Erythroblast (primary cell): ENCODE measurements around the gene APOL4.
"Not testable (repeated sequence)": the region's sequence is repeated elsewhere in the genome, so short reads cannot be mapped to it uniquely, and the experiment has no call there.

ENCODE experiments used
- DNase-seq, 2 experiments: peaks; one replicate each; lab custom pipeline; 2025; lab: John Stamatoyannopoulos, UW
- GATA1 ChIP-seq: IDR thresholded peaks from 2 replicates; pipeline ENCODE4 v1.6.1; 2011; ENCODE audit warnings: low read depth, mild to moderate bottlenecking, control low read depth, low read length, moderate library complexity
- POLR2A ChIP-seq: IDR thresholded peaks from 2 replicates; pipeline ENCODE4 v1.6.1; 2011; ENCODE audit warnings: mild to moderate bottlenecking, low read length

The APOL4 gene

GRCh38 chr22:36201630-36202319, at the start of gene APOL4:
APOL4 (minus strand) TSS chr22:36201809; CDS start chr22:36201734, 75 bp downstream.
- TF ChIP-seq POLR2A (peak; percentile 88), GATA1 (no peak)
- peak; percentile 91 to 92 for DNase-seq

- DNase-seq, result not testable (repeated sequence)
These were observed 48.8 kb upstream of the APOL4 start for GRCh38 chr22:36250292-36250960.

- TF ChIP-seq GATA1, result no peak
- no peak for TF ChIP-seq POLR2A
These were observed 47.6 kb upstream of the APOL4 start for GRCh38 chr22:36249160-36249559.

GRCh38 chr22:36247955-36248354, 46.3 kb upstream of the APOL4 start:
- DNase-seq, result peak; percentile 22 to 72
- TF ChIP-seq POLR2A, result no peak
- TF ChIP-seq GATA1, result no peak

More at GRCh38 chr22:36249160-36249559, 47.6 kb upstream of the APOL4 start:
- DNase-seq, result no peak

DNA sequence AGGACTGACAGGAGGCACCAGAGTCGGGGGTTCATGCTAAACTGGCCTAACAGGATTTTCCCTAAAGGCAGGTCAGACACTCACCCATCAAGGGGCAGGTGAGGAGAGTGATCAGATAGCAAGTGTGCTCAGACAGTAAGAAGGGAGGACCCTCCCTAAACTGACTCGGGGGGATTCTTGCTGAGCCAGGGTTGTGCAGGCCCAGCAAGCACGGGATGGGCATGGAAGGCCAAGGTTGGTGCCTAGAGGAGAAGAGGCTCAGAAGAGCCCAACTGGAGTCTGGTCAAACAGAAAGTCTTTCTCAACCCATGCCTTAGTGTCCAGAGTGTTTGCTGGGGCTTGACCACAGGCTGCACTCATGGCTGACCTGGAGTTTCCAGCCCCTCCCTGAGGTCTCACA, 45.1 kb upstream of the APOL4 start:
- TF ChIP-seq GATA1 (no peak), POLR2A (no peak)
- DNase-seq, result no peak

GRCh38 chr22:36245805-36246356, 44.3 kb upstream of the APOL4 start:
- no peak for DNase-seq
- no peak for TF ChIP-seq POLR2A
- no peak for TF ChIP-seq GATA1

DNA sequence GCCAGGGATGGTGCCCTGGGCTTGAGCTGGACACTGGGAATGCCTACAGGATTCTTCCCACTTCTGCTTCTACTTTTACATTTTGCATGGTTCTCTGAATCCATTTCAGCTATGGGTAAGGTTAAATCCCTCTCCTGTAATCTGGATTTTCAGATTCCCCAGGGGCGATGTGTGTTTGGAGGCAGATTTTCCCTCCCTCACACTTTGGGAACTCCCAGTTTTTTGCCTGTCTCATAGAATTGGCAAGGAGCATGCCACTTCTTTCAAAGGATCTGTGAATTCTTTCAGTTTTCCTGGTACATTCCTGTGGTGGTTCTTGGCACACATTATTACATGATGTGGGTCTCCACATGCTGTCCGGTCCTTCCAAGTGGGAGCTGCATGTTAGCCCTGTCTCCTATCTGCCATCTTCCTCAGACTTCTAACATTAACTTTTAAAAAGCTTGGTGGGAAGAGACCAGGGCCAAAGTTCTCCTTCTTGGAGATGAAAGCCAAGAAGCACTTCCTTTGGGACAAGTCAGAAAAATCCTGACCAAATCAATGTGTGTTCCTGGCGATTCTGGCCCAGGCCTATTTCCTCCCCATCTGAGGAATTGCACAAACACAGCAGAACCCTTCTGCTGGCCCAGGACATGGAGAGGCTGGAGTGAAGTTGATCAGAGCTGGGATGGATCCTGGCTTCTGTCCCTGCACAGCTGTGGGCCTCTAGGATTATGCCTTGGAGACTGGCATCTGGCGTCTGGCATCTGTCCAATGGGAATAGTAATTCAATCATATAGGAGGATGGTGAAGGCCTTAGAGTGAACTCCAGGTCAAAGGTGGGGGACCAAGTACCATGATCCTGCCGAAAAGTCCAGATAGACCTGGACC, 43.1 kb upstream of the APOL4 start:
- no peak for DNase-seq
- TF ChIP-seq GATA1 (no peak), POLR2A (no peak)

DNA sequence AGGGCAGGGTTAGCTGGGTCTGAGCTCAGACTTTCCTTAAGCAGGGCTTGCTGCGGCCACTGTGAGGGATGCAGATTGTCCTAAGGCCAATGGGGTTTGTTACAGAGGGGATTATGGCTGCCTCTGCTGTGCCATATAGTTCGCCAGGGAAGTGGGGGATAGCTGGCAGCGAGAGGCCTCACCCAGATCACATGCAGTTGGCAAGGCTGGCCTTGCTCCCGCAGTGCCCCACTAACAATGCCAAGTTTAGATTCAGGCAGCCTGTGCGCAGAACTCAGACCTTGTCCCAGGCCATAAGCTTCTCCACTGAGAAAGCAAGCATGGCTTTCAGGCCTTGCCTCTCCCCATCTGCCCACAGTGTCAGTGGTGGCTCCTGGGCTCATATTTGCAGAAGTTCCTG, 42.4 kb upstream of the APOL4 start:
- no peak for DNase-seq
- TF ChIP-seq GATA1 (no peak), POLR2A (no peak)

GRCh38 chr22:36239401-36240171, 38.0 kb upstream of the APOL4 start, which contains the start of gene APOL2:
APOL2 (minus strand) TSS chr22:36239527; CDS start chr22:36233162, 6,365 bp downstream.
- DNase-seq, result peak; percentile 94
- TF ChIP-seq POLR2A (peak; percentile 65), GATA1 (no peak)

DNA sequence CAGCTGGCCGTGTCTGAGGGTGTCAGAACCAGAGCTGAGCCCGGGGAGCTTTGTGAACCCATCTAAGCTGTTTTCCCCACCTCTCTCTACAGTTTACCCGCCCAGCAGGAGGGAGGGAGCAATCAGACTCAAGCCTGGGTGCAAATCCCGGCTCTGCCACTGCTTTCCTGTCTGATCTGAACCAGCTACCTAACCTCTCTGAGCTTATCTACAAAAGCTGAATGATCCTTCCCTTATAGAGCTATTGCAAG, 37.5 kb upstream of the APOL4 start:
- TF ChIP-seq POLR2A, result no peak
- no peak for TF ChIP-seq GATA1
- no peak for DNase-seq

DNA sequence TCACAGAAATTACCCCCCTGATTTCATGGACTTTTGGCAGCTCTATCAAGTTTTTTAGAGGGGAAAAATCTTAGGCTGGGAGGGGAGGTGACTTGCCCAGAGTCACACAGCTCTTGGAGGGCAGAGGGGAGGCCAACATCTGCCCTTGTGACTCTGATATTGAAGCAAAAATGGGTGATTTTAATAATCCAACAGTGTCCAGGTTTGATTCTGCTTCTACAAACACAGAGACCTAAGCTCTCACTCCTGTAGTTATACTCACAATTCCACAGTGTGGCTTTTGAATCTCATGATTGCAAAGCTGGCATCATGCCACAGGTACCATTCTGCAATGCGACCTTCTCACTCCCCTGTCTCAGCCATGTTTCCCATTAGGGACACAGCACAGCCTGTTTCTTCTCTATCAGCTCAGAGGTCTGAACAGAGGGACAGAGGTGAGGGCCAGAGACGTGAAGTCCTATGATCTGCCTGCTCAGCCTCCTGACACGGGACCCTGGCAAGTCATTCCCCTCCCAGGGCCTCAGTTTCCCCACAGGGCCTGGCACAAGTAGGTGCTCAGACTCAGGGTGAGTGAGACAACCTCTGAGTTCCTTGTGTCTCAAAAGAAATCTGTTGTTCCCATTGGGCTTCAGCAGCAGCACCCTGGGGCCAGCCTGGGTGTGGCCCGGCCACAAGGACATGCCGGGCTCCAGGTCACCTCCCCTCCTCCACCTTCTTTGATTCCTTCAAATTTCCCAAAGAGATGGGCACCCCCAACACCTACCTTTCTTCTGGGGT, 37.0 kb upstream of the APOL4 start:
- peak; percentile 60 to 76 for DNase-seq
- TF ChIP-seq POLR2A (no peak), GATA1 (no peak)

DNA sequence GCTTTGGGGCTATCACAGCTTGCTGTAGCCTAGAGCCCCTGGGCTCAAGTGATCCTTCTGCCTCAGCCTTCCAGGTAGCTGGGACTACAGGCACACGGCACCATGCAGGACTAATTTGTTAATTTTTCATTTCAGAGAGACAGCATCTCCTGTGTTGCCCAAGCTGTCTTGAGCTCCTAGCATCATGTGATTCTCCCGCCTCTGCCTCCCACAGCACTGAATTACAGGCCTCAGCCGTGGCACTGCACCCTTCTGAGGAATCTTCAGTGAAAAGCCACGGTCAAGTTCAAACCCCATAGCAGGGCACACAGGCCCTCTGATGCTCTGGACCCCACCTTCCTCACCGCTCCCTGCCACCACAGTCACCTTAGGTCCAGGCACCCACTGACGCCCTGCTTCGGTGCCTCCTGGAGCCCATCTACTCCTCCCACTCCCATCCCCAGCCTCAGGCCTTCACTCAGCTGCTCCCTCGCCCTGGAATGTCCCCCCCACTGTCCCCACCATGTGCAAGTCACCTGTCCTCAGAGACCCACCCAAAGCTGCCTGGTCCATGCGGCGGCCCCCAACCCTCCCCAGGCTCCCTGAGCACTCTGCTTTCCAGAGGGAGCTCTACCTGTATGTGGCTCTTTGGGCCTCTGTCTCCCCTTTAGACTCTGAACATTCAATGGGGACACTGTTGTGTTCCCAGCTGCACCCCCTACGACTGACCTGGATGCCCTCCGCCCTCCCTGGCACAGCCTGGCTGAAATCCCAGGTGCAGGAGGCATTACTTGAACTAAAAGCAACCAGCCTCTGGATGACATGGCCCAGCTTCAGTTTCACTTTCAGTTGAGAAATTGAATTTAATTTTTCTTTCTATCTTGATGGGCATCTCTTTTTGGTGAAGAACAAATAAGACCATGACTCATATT, 36.1 kb upstream of the APOL4 start:
- peak; percentile 34 to 58 for DNase-seq
- TF ChIP-seq POLR2A, result no peak
- no peak for TF ChIP-seq GATA1
